Natural killer cell treated with Interleukin-12 subunit alpha and Interleukin-12 subunit beta and Interleukin-15 and Interleukin-18, amount 100 ng/mL, for 72 hours (primary cell): ENCODE data around the gene PFDN6. TPM values are rescaled to one million over a fixed set of nuclear protein-coding genes. Genes with fewer than 3 reads are reported as not detected.

ENCODE experiments used
- ATAC-seq, 2 donors: fragments of 150-1000 bp; cut with Tn5 transposase in 1 of 2; sonication (Bioruptor Pico), chemical (Tn5 transposase) in 1 of 2; 2 replicates each; pipeline ENCODE4 v1.10.0; 2021
- DNase-seq: peaks from one replicate; pipeline ENCODE4 v3.0.0; 2022; ENCODE audit warnings: low spot score
- H3K27ac Mint-ChIP-seq, 2 donors: 1 replicate in 1 of 2; 2 replicates in 1 of 2; pipeline ENCODE4 v1.8.0; 2022; ENCODE audit warnings: mixed read lengths in 2 of 2, mild to moderate bottlenecking in 1 of 2, moderate library complexity in 1 of 2
- H3K27me3 Mint-ChIP-seq, 2 donors: 1 replicate in 1 of 2; 2 replicates in 1 of 2; pipeline ENCODE4 v1.8.0; 2022; ENCODE audit warnings: mixed read lengths in 2 of 2
- H3K36me3 Mint-ChIP-seq: one replicate; pipeline ENCODE4 v1.8.0; 2022; ENCODE audit warnings: mixed read lengths
- H3K4me1 Mint-ChIP-seq, 2 donors: 1 replicate in 1 of 2; 2 replicates in 1 of 2; pipeline ENCODE4 v1.8.0; 2022; ENCODE audit warnings: low read depth in 2 of 2, mixed read lengths in 2 of 2, mild to moderate bottlenecking in 1 of 2
- H3K4me3 Mint-ChIP-seq: one replicate; pipeline ENCODE4 v1.8.0; 2022; ENCODE audit warnings: mixed read lengths
- H3K9me3 Mint-ChIP-seq: 2 replicates; pipeline ENCODE4 v1.8.0; 2022; ENCODE audit warnings: mixed read lengths
- total RNA-seq, 2 donors: library from RNA; stranded (reverse); gene quantifications; one replicate each; pipeline ENCODE4 v1.2.3, GENCODE V29; 2022

Gene PFDN6
- 10 to 100 TPM; 72.0 to 76.8 TPM for total RNA-seq

GRCh38 chr6:33288921-33289783 lies at the start of gene PFDN6, which contains the start of gene WDR46:
Gene PFDN6, plus strand, starts transcription at chr6:33289601. Its CDS starts 256 bp downstream, at chr6:33289857.
Gene WDR46, minus strand, starts transcription at chr6:33289239. Its CDS starts 69 bp downstream, at chr6:33289170.
- H3K4me3 Mint-ChIP-seq: peak within 1 kb of the TSS; percentile 93
- H3K9me3 Mint-ChIP-seq: no peaks in the 10 kb centered on the region
- H3K27ac Mint-ChIP-seq: peak within 1 kb of the TSS; percentile 77 to 92
- no peaks in the 10 kb centered on the region for H3K27me3 Mint-ChIP-seq
- peak; percentile 97 to 98 for ATAC-seq
- H3K4me1 Mint-ChIP-seq: peaks cover 40 to 41% of the 10 kb centered on the region in 2 donors
- DNase-seq: peak; percentile 87
- peaks cover 24% of the 10 kb centered on the region for H3K36me3 Mint-ChIP-seq

GRCh38 chr6:33241968-33242367 lies 47.4 kb upstream of the PFDN6 start:
- Mint-ChIP-seq H3K4me3 (peak overlapping the region; percentile 56), H3K27me3 (peaks cover 22 to 26% of the 10 kb centered on the region in 2 donors), H3K4me1 (peaks cover 7 to 8% of the 10 kb centered on the region in 2 donors), H3K9me3 (no peaks in the 10 kb centered on the region), H3K27ac (no peak overlapping the region), H3K36me3 (no peaks in the 10 kb centered on the region)
- DNase-seq (no peak), ATAC-seq (peak in 1 of 2 donors; percentile 80)

- DNase-seq (no peak), ATAC-seq (no peak)
- H3K27me3 Mint-ChIP-seq: peaks cover 22 to 26% of the 10 kb centered on the region in 2 donors
- no peaks in the 10 kb centered on the region for H3K9me3 Mint-ChIP-seq
- peaks cover 10 to 12% of the 10 kb centered on the region in 2 donors for H3K4me1 Mint-ChIP-seq
- H3K36me3 Mint-ChIP-seq: no peaks in the 10 kb centered on the region
- no peak overlapping the region for H3K27ac Mint-ChIP-seq
- no peak overlapping the region for H3K4me3 Mint-ChIP-seq
Measured at GRCh38 chr6:33243476-33243875, 45.9 kb upstream of the PFDN6 start.

GRCh38 chr6:33247977-33248642 lies 41.3 kb upstream of the PFDN6 start:
- Mint-ChIP-seq H3K4me1 (peaks cover 29 to 31% of the 10 kb centered on the region in 2 donors), H3K27me3 (peaks cover 0 to 8% of the 10 kb centered on the region in 2 donors), H3K27ac (peak overlapping the region; percentile 96 to 98), H3K36me3 (peaks cover 16% of the 10 kb centered on the region), H3K4me3 (peak overlapping the region; percentile 97), H3K9me3 (no peaks in the 10 kb centered on the region)
- peak; percentile 54 to 61 for ATAC-seq
- peak; percentile 92 for DNase-seq

- H3K36me3 Mint-ChIP-seq: peaks cover 16% of the 10 kb centered on the region
- peaks cover 29 to 31% of the 10 kb centered on the region in 2 donors for H3K4me1 Mint-ChIP-seq
- no peaks in the 10 kb centered on the region for H3K9me3 Mint-ChIP-seq
- ATAC-seq (no peak), DNase-seq (peak; percentile 60)
- peak overlapping the region; percentile 97 for H3K4me3 Mint-ChIP-seq
- H3K27me3 Mint-ChIP-seq: peaks cover 0 to 4% of the 10 kb centered on the region in 2 donors
- peak overlapping the region; percentile 96 to 98 for H3K27ac Mint-ChIP-seq
Measured at GRCh38 chr6:33248643-33248931, 40.8 kb upstream of the PFDN6 start.

- Mint-ChIP-seq H3K9me3 (no peaks in the 10 kb centered on the region), H3K27me3 (no peaks in the 10 kb centered on the region), H3K4me3 (peak overlapping the region; percentile 97), H3K36me3 (peaks cover 16% of the 10 kb centered on the region), H3K27ac (peak overlapping the region; percentile 96 to 98), H3K4me1 (peaks cover 29 to 31% of the 10 kb centered on the region in 2 donors)
- DNase-seq: peak; percentile 99
- peak; percentile 94 to 96 for ATAC-seq
Measured at GRCh38 chr6:33248932-33249731, 40.3 kb upstream of the PFDN6 start.

- Mint-ChIP-seq H3K36me3 (peaks cover 16% of the 10 kb centered on the region), H3K9me3 (no peaks in the 10 kb centered on the region), H3K27me3 (no peaks in the 10 kb centered on the region), H3K4me3 (peak overlapping the region; percentile 97), H3K27ac (peak overlapping the region; percentile 96 to 98), H3K4me1 (peaks cover 29 to 31% of the 10 kb centered on the region in 2 donors)
- ATAC-seq (no peak), DNase-seq (no peak)
Measured at GRCh38 chr6:33249732-33250630, 39.4 kb upstream of the PFDN6 start.

GRCh38 chr6:33250731-33251130 lies 38.7 kb upstream of the PFDN6 start:
- DNase-seq (no peak), ATAC-seq (no peak)
- Mint-ChIP-seq H3K36me3 (peaks cover 16% of the 10 kb centered on the region), H3K9me3 (no peaks in the 10 kb centered on the region), H3K27me3 (no peaks in the 10 kb centered on the region), H3K4me3 (peak overlapping the region; percentile 97), H3K4me1 (peaks cover 29 to 31% of the 10 kb centered on the region in 2 donors), H3K27ac (peak overlapping the region; percentile 96 to 98)

GRCh38 chr6:33251395-33252012 lies 37.9 kb upstream of the PFDN6 start:
- H3K27me3 Mint-ChIP-seq: no peaks in the 10 kb centered on the region
- peaks cover 16% of the 10 kb centered on the region for H3K36me3 Mint-ChIP-seq
- peak overlapping the region; percentile 26 to 98 for H3K27ac Mint-ChIP-seq
- peak; percentile 31 for DNase-seq
- ATAC-seq: no peak
- H3K9me3 Mint-ChIP-seq: no peaks in the 10 kb centered on the region
- H3K4me3 Mint-ChIP-seq: peak overlapping the region; percentile 59
- H3K4me1 Mint-ChIP-seq: peaks cover 29 to 31% of the 10 kb centered on the region in 2 donors

GRCh38 chr6:33252759-33253158 lies 36.6 kb upstream of the PFDN6 start:
- no peaks in the 10 kb centered on the region for H3K9me3 Mint-ChIP-seq
- H3K4me1 Mint-ChIP-seq: peaks cover 29 to 31% of the 10 kb centered on the region in 2 donors
- peak overlapping the region; percentile 11 to 29 for H3K27ac Mint-ChIP-seq
- no peak for ATAC-seq
- peaks cover 16% of the 10 kb centered on the region for H3K36me3 Mint-ChIP-seq
- no peak for DNase-seq
- H3K27me3 Mint-ChIP-seq: no peaks in the 10 kb centered on the region
- H3K4me3 Mint-ChIP-seq: no peak overlapping the region

- Mint-ChIP-seq H3K36me3 (peaks cover 16% of the 10 kb centered on the region), H3K9me3 (no peaks in the 10 kb centered on the region), H3K4me3 (no peak overlapping the region), H3K27ac (no peak overlapping the region), H3K4me1 (peaks cover 19 to 20% of the 10 kb centered on the region in 2 donors), H3K27me3 (no peaks in the 10 kb centered on the region)
- no peak for DNase-seq
- no peak for ATAC-seq
Measured at GRCh38 chr6:33254591-33254990, 34.8 kb upstream of the PFDN6 start.

- Mint-ChIP-seq H3K4me3 (no peak overlapping the region), H3K9me3 (no peaks in the 10 kb centered on the region), H3K4me1 (peaks cover 4 to 5% of the 10 kb centered on the region in 2 donors), H3K36me3 (peaks cover 9% of the 10 kb centered on the region), H3K27ac (no peak overlapping the region), H3K27me3 (no peaks in the 10 kb centered on the region)
- no peak for DNase-seq
- ATAC-seq: no peak
Measured at GRCh38 chr6:33259032-33259431, 30.4 kb upstream of the PFDN6 start.
